NCI-H510A treated with DMSO at 0.1 percent for 48 hours (cell line): ENCODE measurements around the gene ADM5.
"Not testable (repeated sequence)": the region's sequence is repeated elsewhere in the genome, so short reads cannot be mapped to it uniquely, and the experiment has no call there.

Experiments used
- DNase-seq: peaks from one replicate; lab custom pipeline; 2025; lab: John Stamatoyannopoulos, UW

The ADM5 gene

GRCh38 chr19:49701271-49701786, 11.9 kb downstream of the ADM5 start:
- DNase-seq = no peak

GRCh38 chr19:49704888-49705642, 15.7 kb downstream of the ADM5 start:
- no peak for DNase-seq

GRCh38 chr19:49705919-49706318, 16.5 kb downstream of the ADM5 start:
- DNase-seq = no peak

- no peak for DNase-seq
Measured at GRCh38 chr19:49710372-49710951, 21.1 kb downstream of the ADM5 start.

GRCh38 chr19:49712397-49712859, 23.0 kb downstream of the ADM5 start:
- no peak for DNase-seq

- DNase-seq = no peak
Measured at GRCh38 chr19:49713236-49713845, 23.9 kb downstream of the ADM5 start.

- DNase-seq = no peak
Measured at GRCh38 chr19:49716154-49716553, 26.8 kb downstream of the ADM5 start.

GRCh38 chr19:49718511-49718910, 29.1 kb downstream of the ADM5 start:
- DNase-seq = no peak

- no peak for DNase-seq
Measured at GRCh38 chr19:49718991-49719390, 29.6 kb downstream of the ADM5 start.

- DNase-seq = not testable (repeated sequence)
Measured at GRCh38 chr19:49719420-49719819, 30.0 kb downstream of the ADM5 start.

GRCh38 chr19:49727217-49728030, 38.0 kb downstream of the ADM5 start:
- DNase-seq = no peak

- DNase-seq = no peak
Measured at GRCh38 chr19:49730166-49730565, 40.8 kb downstream of the ADM5 start.

GRCh38 chr19:49738268-49738667, 48.9 kb downstream of the ADM5 start:
- no peak for DNase-seq

GRCh38 chr19:49739098-49739497, 49.7 kb downstream of the ADM5 start:
- no peak for DNase-seq

- no peak for DNase-seq
Measured at GRCh38 chr19:49739933-49740332, 50.5 kb downstream of the ADM5 start.
